Measurements from ENCODE around the gene ZNF181. TPM values are rescaled to one million over a fixed set of nuclear protein-coding genes. Genes with fewer than 3 reads are reported as not detected.

The ZNF181 gene
- total RNA-seq, 1 experiment from 2014 or later: 8.2 TPM

GRCh38 chr19:34722353-34722752, 11.7 kb upstream of the ZNF181 start:
- no peak overlapping the region for H3K4me3 ChIP-seq (ENCODE audit: low read depth, low read length, poor library complexity, severe bottlenecking)
- H3K36me3 ChIP-seq (ENCODE audit: insufficient read depth, low read length, poor library complexity, severe bottlenecking): no peaks in the 10 kb centered on the region
- H3K27ac ChIP-seq (ENCODE audit: low read depth, low read length, poor library complexity, severe bottlenecking): no peak overlapping the region
- BruUV-seq (replicated peaks): no TSS peak
- CTCF ChIA-PET: no interaction called here
- H3K27me3 ChIP-seq (replicated peaks; ENCODE audit: insufficient read depth, low read depth, low read length, poor library complexity): peaks cover 10% of the 10 kb centered on the region
- POLR2A ChIA-PET (ENCODE audit: low non-redundant PET): no interaction called here
- TF ChIP-seq EZH2 (IDR thresholded peaks at IDR 0.05; ENCODE audit: borderline replicate concordance, low read depth, low read length, poor library complexity, severe bottlenecking) (no peak), CTCF (conservative IDR thresholded peaks at IDR 0.05; ENCODE audit: low read depth, low read length) (no peak)
- H3K4me1 ChIP-seq (ENCODE audit: insufficient read depth, low read length, poor library complexity, severe bottlenecking): no peaks in the 10 kb centered on the region
- intact Hi-C loops (cut with micrococcal nuclease; ENCODE audit: unreplicated experiment): no loop called here
- no peak for DNase-seq (ENCODE audit: low spot score)
- H3K9me3 ChIP-seq (ENCODE audit: low read depth, low read length, poor library complexity, severe bottlenecking): no peaks in the 10 kb centered on the region

- POLR2A ChIA-PET (ENCODE audit: low non-redundant PET): no interaction called here
- Histone ChIP-seq H3K4me3 (ENCODE audit: low read depth, low read length, poor library complexity, severe bottlenecking) (no peak overlapping the region), H3K36me3 (ENCODE audit: insufficient read depth, low read length, poor library complexity, severe bottlenecking) (no peaks in the 10 kb centered on the region), H3K27ac (ENCODE audit: low read depth, low read length, poor library complexity, severe bottlenecking) (no peak overlapping the region), H3K9me3 (ENCODE audit: low read depth, low read length, poor library complexity, severe bottlenecking) (no peaks in the 10 kb centered on the region), H3K27me3 (replicated peaks; ENCODE audit: insufficient read depth, low read depth, low read length, poor library complexity) (peaks cover 10% of the 10 kb centered on the region), H3K4me1 (ENCODE audit: insufficient read depth, low read length, poor library complexity, severe bottlenecking) (no peaks in the 10 kb centered on the region)
- intact Hi-C loops (cut with micrococcal nuclease; ENCODE audit: unreplicated experiment): no loop called here
- no TSS peak for BruUV-seq (replicated peaks)
- DNase-seq (ENCODE audit: low spot score): no peak
- TF ChIP-seq EZH2 (IDR thresholded peaks at IDR 0.05; ENCODE audit: borderline replicate concordance, low read depth, low read length, poor library complexity, severe bottlenecking): no peak
- TF ChIP-seq CTCF (conservative IDR thresholded peaks at IDR 0.05; ENCODE audit: low read depth, low read length): no peak
- CTCF ChIA-PET: no interaction called here
These were observed 8.6 kb upstream of the ZNF181 start for GRCh38 chr19:34725400-34725799.

- BruUV-seq (replicated peaks): no TSS peak
- Histone ChIP-seq H3K4me1 (ENCODE audit: insufficient read depth, low read length, poor library complexity, severe bottlenecking) (no peaks in the 10 kb centered on the region), H3K36me3 (ENCODE audit: insufficient read depth, low read length, poor library complexity, severe bottlenecking) (no peaks in the 10 kb centered on the region), H3K4me3 (ENCODE audit: low read depth, low read length, poor library complexity, severe bottlenecking) (no peak overlapping the region), H3K9me3 (ENCODE audit: low read depth, low read length, poor library complexity, severe bottlenecking) (no peaks in the 10 kb centered on the region), H3K27me3 (replicated peaks; ENCODE audit: insufficient read depth, low read depth, low read length, poor library complexity) (no peaks in the 10 kb centered on the region), H3K27ac (ENCODE audit: low read depth, low read length, poor library complexity, severe bottlenecking) (no peak overlapping the region)
- TF ChIP-seq CTCF (conservative IDR thresholded peaks at IDR 0.05; ENCODE audit: low read depth, low read length): no peak
- intact Hi-C loops (cut with micrococcal nuclease; ENCODE audit: unreplicated experiment): no loop called here
- ChIA-PET POLR2A (ENCODE audit: low non-redundant PET) (no interaction called here), CTCF (no interaction called here)
- DNase-seq (ENCODE audit: low spot score): no peak
These were observed 2.8 kb upstream of the ZNF181 start for GRCh38 chr19:34731019-34731829.
